NT2/D1 (cell line): ENCODE measurements around the gene UNC93A.
A peak's percentile ranks its signal among the peaks of the same experiment; 100 is the strongest.

Source experiments
- DNase-seq: peaks from one replicate; pipeline ENCODE4 v3.0.0-alpha.2; 2011; ENCODE audit warnings: low read depth, low spot score
- H3K27me3 ChIP-seq: 2 replicates; pipeline ENCODE4 v1.6.0; 2011; ENCODE audit warnings: mild to moderate bottlenecking; ENCODE audit not compliant: insufficient read length, insufficient read depth
- H3K36me3 ChIP-seq: 2 replicates; pipeline ENCODE4 v1.6.1; 2011; ENCODE audit warnings: mild to moderate bottlenecking, low read length, mixed read lengths; ENCODE audit not compliant: insufficient read depth, insufficient read length
- H3K4me1 ChIP-seq: 2 replicates; pipeline ENCODE4 v1.5.1; 2011; ENCODE audit not compliant: insufficient read depth, insufficient read length
- H3K4me3 ChIP-seq: 2 replicates; pipeline ENCODE4 v1.5.1; 2011; ENCODE audit warnings: low read depth; ENCODE audit not compliant: insufficient read length
- H3K9ac ChIP-seq: 2 replicates; pipeline ENCODE4 v1.6.0; 2011; ENCODE audit warnings: low read depth; ENCODE audit not compliant: insufficient read length
- H3K9me3 ChIP-seq: 2 replicates; pipeline ENCODE4 v1.5.1; 2011; ENCODE audit warnings: mild to moderate bottlenecking, low read length; ENCODE audit not compliant: insufficient read depth
- SUZ12 ChIP-seq: IDR thresholded peaks from 2 replicates; pipeline ENCODE4 v1.6.1; 2011; ENCODE audit not compliant: insufficient read length, insufficient read depth; ENCODE audit errors: extremely low read depth
- YY1 ChIP-seq: IDR thresholded peaks from 2 replicates; pipeline ENCODE4 v1.6.1; 2011; ENCODE audit not compliant: insufficient read length, insufficient read depth
- ZNF274 ChIP-seq: IDR thresholded peaks from 2 replicates; pipeline ENCODE4 v1.6.1; 2011; ENCODE audit warnings: mild to moderate bottlenecking, low read depth, low read length

UNC93A gene

GRCh38 chr6:167345348-167345747 is 54.2 kb downstream of the UNC93A start:
- TF ChIP-seq YY1 (no peak), ZNF274 (no peak), SUZ12 (no peak)
- Histone ChIP-seq H3K36me3 (no peaks in the 10 kb centered on the region), H3K4me3 (no peak overlapping the region), H3K4me1 (no peaks in the 10 kb centered on the region), H3K27me3 (peaks cover 6% of the 10 kb centered on the region), H3K9ac (no peak overlapping the region), H3K9me3 (no peaks in the 10 kb centered on the region)
- no peak for DNase-seq

- no peak for TF ChIP-seq YY1
- Histone ChIP-seq H3K4me3 (no peak overlapping the region), H3K4me1 (no peaks in the 10 kb centered on the region), H3K9me3 (no peaks in the 10 kb centered on the region), H3K27me3 (peaks cover 6% of the 10 kb centered on the region), H3K36me3 (no peaks in the 10 kb centered on the region), H3K9ac (no peak overlapping the region)
- no peak for DNase-seq
Observed at GRCh38 chr6:167345960-167346359, 54.8 kb downstream of the UNC93A start.

DNA sequence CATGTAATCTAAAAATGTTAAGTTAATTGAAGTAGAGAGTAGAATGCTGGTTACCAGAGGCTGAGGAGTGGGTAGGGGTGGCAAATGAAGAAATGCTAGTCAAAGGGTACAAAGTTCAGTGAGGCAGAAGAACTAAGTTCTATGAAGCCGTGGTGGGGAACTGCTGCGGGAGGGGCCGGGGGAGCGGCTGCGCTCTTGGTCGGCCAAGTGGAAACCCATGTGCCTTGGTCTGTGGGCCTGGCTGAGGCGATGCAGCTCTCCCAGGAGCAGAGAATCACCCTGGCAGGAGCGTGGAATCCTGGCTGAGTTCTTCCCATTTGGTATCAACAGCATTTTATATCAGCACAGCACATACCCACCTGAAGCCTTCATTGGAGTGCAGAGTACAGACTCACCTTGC is 56.1 kb downstream of the UNC93A start:
- peaks cover 6% of the 10 kb centered on the region for H3K27me3 ChIP-seq
- H3K9me3 ChIP-seq: 0 out of 2 replicates have a peak, but pooled peaks cover 3% of the 10 kb centered on the region
- H3K9ac ChIP-seq: no peak overlapping the region
- TF ChIP-seq ZNF274 (no peak), YY1 (no peak)
- no peaks in the 10 kb centered on the region for H3K36me3 ChIP-seq
- no peak for DNase-seq
- H3K4me1 ChIP-seq: no peaks in the 10 kb centered on the region
- no peak overlapping the region for H3K4me3 ChIP-seq

- H3K4me1 ChIP-seq: no peaks in the 10 kb centered on the region
- TF ChIP-seq YY1: no peak
- TF ChIP-seq ZNF274: no peak
- TF ChIP-seq SUZ12: no peak
- peaks cover 6% of the 10 kb centered on the region for H3K27me3 ChIP-seq
- H3K9me3 ChIP-seq: 0 out of 2 replicates have a peak, but pooled peaks cover 9% of the 10 kb centered on the region
- H3K36me3 ChIP-seq: no peaks in the 10 kb centered on the region
- H3K9ac ChIP-seq: no peak overlapping the region
- DNase-seq: no peak
- H3K4me3 ChIP-seq: no peak overlapping the region
Observed at GRCh38 chr6:167349631-167350274, 58.6 kb downstream of the UNC93A start.

DNA sequence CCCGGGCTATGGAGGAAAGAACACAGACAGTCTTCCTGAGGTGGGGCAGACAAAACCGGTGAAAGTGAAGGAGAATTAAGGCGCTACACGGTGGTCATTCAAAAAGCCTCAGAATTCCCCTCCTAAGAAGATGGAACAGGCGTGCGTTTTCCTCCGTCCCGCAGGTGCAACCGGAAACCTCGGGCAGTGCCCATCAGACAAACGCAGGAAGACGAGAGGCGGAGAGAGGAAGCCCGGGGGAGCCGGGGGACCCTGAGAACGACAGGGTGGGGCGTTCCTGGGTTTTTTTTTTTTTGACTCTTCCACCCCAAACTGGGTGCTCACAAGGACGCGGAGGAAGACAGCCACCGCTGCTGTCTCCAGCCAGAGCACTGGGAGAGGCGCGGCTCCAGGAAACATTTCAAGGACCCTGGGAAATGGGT is 59.2 kb downstream of the UNC93A start:
- TF ChIP-seq ZNF274: no peak
- H3K9me3 ChIP-seq: 0 out of 2 replicates have a peak, but pooled peaks cover 9% of the 10 kb centered on the region
- no peak for DNase-seq
- no peaks in the 10 kb centered on the region for H3K4me1 ChIP-seq
- peak overlapping the region; percentile 36 for H3K4me3 ChIP-seq
- H3K36me3 ChIP-seq: no peaks in the 10 kb centered on the region
- H3K27me3 ChIP-seq: peaks cover 6% of the 10 kb centered on the region
- H3K9ac ChIP-seq: no peak overlapping the region

- H3K36me3 ChIP-seq: no peaks in the 10 kb centered on the region
- no peaks in the 10 kb centered on the region for H3K4me1 ChIP-seq
- TF ChIP-seq YY1 (no peak), ZNF274 (no peak)
- peak; percentile 78 for DNase-seq
- 0 out of 2 replicates have a peak, but pooled peaks cover 9% of the 10 kb centered on the region for H3K9me3 ChIP-seq
- H3K9ac ChIP-seq: peak overlapping the region; percentile 76
- H3K27me3 ChIP-seq: peaks cover 6% of the 10 kb centered on the region
- peak overlapping the region; percentile 36 for H3K4me3 ChIP-seq
Observed at GRCh38 chr6:167350731-167351655, 59.9 kb downstream of the UNC93A start.

DNA sequence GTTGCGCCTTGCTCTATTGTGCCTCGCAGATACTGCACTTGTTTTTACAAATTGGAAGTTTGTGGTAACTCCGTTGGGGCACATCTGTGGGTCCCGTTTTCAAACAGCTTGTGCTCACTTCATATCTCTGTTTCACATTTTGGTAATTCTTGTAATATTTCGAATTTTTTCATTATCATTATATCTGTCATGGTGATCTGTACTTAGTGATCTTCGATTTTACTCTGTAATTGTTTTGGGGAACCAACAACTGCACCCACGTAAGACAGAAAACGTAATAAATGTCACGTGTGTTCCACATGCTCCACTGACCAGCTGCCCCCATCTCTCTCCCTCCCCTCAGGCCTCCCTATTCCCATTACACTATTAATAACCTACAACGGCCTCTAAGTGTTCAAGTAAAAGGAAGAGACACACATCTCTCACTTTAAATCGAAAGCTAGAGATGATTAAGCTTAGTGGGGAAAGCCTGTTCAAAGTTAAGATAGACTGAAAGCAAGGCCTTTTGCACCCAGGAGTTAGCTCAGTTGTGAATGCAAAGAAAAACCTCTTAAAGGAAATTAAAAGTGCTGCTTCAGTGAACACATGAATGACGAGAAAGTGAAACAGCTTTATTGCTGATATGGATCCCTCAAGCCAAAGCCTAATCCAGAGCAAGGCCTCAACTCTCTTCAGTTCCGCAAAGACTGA is 60.7 kb downstream of the UNC93A start:
- TF ChIP-seq YY1 (no peak), SUZ12 (no peak), ZNF274 (no peak)
- Histone ChIP-seq H3K4me3 (no peak overlapping the region), H3K27me3 (peaks cover 6% of the 10 kb centered on the region), H3K9ac (no peak overlapping the region), H3K36me3 (no peaks in the 10 kb centered on the region), H3K9me3 (0 out of 2 replicates have a peak, but pooled peaks cover 9% of the 10 kb centered on the region), H3K4me1 (no peaks in the 10 kb centered on the region)
- DNase-seq: no peak
